Panc1 (cell line): ENCODE data around the gene CKLF. TPM values are rescaled to one million over a fixed set of nuclear protein-coding genes. Genes with fewer than 3 reads are reported as not detected.

Experiments used
- ATAC-seq: fragments of 200-7000 bp; cut with Tn5 transposase; 2 replicates; pipeline ENCODE4 v1.9.1; 2020; ENCODE audit warnings: mild to moderate bottlenecking, moderate library complexity
- BruUV-seq: library from RNA; stranded (reverse); fragments of 400-500 nt; replicated peaks from 2 replicates; lab custom pipeline; 2021; lab: Mats Ljungman, UMichigan
- CTCF ChIA-PET: fragments of 300-600 bp; sonication (Branson Sonifier 250); formaldehyde crosslinking; loops from one replicate; lab custom pipeline; 2022; ENCODE audit warnings: antibody characterized with exemption; lab: Charles Lee
- POLR2A ChIA-PET: fragments of 300-600 bp; sonication (Branson Sonifier 250); formaldehyde crosslinking; loops from one replicate; lab custom pipeline; 2022; ENCODE audit warnings: antibody characterized with exemption; lab: Charles Lee
- DNase-seq: peaks from one replicate; pipeline ENCODE4 v3.0.0-alpha.2; 2010; ENCODE audit warnings: low read depth, low spot score
- H3K27ac ChIP-seq: 2 replicates; pipeline ENCODE4 v1.5.1; 2011; ENCODE audit warnings: mild to moderate bottlenecking, low read length, inconsistent platforms
- H3K27me3 ChIP-seq: fragments of 200-500 bp; sonication (Bioruptor generic); 2 replicates; pipeline ENCODE4 v1.6.0; 2014; ENCODE audit warnings: low read length, inconsistent platforms; ENCODE audit not compliant: control insufficient read depth, insufficient read depth
- H3K36me3 ChIP-seq: fragments of 200-500 bp; sonication (Bioruptor generic); 2 replicates; pipeline ENCODE4 v1.5.1; 2014; ENCODE audit warnings: inconsistent platforms, mild to moderate bottlenecking, low read length, moderate library complexity; ENCODE audit not compliant: control insufficient read depth, insufficient read depth
- H3K4me1 ChIP-seq: 2 replicates; pipeline ENCODE4 v1.5.1; 2011; ENCODE audit warnings: inconsistent platforms, mild to moderate bottlenecking, low read length, moderate library complexity; ENCODE audit not compliant: control insufficient read depth, insufficient read depth
- H3K4me3 ChIP-seq, 2 experiments: 2 replicates each; pipeline ENCODE4 v1.5.1; 2011 to 2012; ENCODE audit warnings: low read depth in 2 of 2, low read length in 2 of 2, mild to moderate bottlenecking in 2 of 2, inconsistent platforms in 1 of 2, moderate library complexity in 1 of 2
- H3K9me3 ChIP-seq: fragments of 200-500 bp; sonication (Bioruptor generic); 2 replicates; pipeline ENCODE4 v1.5.1; 2014; ENCODE audit warnings: low read depth, mild to moderate bottlenecking, inconsistent platforms, low read length, moderate library complexity; ENCODE audit not compliant: control insufficient read depth, insufficient read depth
- POLR2AphosphoS5 ChIP-seq: IDR thresholded peaks from 2 replicates; pipeline ENCODE4 v1.6.1; 2012; ENCODE audit warnings: mild to moderate bottlenecking, low read depth, low read length, moderate library complexity
- SIN3A ChIP-seq: IDR thresholded peaks from 2 replicates; pipeline ENCODE4 v1.6.1; 2012; ENCODE audit warnings: low read depth, mild to moderate bottlenecking, low read length, moderate library complexity, borderline replicate concordance; ENCODE audit not compliant: insufficient read depth
- TCF7L2 ChIP-seq: IDR thresholded peaks from 2 replicates; pipeline ENCODE4 v1.6.1; 2011; ENCODE audit warnings: mild to moderate bottlenecking, low read depth, low read length, inconsistent platforms
- in situ Hi-C: cut with HindIII; loops from 2 replicates; pipeline ENCODE4 v1.10.0; 2016; ENCODE audit warnings: low sequenced_read_pairs, low pct_unique_long_range_greater_than_20kb
- intact Hi-C: fragments of 100-400 bp; cut with micrococcal nuclease; formaldehyde crosslinking; loops from one replicate; pipeline ENCODE4 v1.10.0; 2022; ENCODE audit not compliant: unreplicated experiment
- total RNA-seq: library from RNA; stranded (reverse); gene quantifications from one replicate; pipeline ENCODE4 v1.2.1, GENCODE V29; 2021; ENCODE audit not compliant: unreplicated experiment
- TF ChIP-seq, protein P1 (sequence below), 2 experiments: IDR thresholded peaks; 2 replicates each; pipeline ENCODE4 v1.6.1; 2011 to 2012; ENCODE audit warnings: low read depth in 2 of 2, control low read depth in 1 of 2, low read length in 1 of 2, mild to moderate bottlenecking in 1 of 2, moderate library complexity in 1 of 2; ENCODE audit not compliant: insufficient read depth in 1 of 2
- TF ChIP-seq, protein P2 (sequence below): fragments of 450-650 bp; IDR thresholded peaks from 2 replicates; pipeline ENCODE4 v1.5.1; 2017; ENCODE audit warnings: mild to moderate bottlenecking

Gene CKLF
- total RNA-seq, 1 experiment from 2014 or later, result 88.1 TPM

DNA sequence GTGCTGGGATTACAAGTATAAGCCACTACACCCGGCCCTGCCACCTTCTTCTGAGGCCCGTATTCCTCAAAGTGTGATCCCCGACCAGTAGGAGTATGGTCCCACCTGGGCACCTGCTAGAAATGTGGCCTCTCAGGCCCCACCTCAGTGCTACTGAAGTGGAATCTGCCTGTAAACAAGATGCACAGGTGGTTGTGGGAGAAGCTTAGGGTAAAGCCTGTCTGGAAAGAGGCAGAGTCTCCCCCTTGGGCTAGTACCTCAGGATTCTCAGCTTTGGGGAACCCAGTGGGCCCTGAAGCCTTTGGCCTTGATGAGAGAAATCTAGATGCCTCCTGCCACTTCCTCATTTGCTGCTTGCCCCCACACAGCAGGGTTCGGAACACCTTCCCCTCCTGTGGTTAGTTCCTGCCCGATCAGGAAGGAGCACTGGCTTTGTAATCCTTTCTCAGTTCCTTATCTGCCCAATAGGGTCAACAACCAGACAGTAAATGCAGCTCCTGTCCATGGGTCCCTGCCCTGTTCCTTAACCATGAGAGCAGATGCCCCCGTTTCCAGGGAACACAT lies 27.7 kb upstream of the CKLF start:
- ChIA-PET CTCF (no interaction called here), POLR2A (no interaction called here)
- ATAC-seq, result no peak
- H3K36me3 ChIP-seq, result no peaks in the 10 kb centered on the region
- no peak for DNase-seq
- no peaks in the 10 kb centered on the region for H3K27me3 ChIP-seq
- H3K4me1 ChIP-seq, result peaks cover 9% of the 10 kb centered on the region
- no TSS peak for BruUV-seq
- H3K4me3 ChIP-seq, result no peak overlapping the region
- no peak for TF ChIP-seq POLR2AphosphoS5
- no peak for TF ChIP-seq TCF7L2
- H3K27ac ChIP-seq, result no peak overlapping the region
- in situ Hi-C loops, result no loop called here
- intact Hi-C loops, result no loop called here
- no peaks in the 10 kb centered on the region for H3K9me3 ChIP-seq

DNA sequence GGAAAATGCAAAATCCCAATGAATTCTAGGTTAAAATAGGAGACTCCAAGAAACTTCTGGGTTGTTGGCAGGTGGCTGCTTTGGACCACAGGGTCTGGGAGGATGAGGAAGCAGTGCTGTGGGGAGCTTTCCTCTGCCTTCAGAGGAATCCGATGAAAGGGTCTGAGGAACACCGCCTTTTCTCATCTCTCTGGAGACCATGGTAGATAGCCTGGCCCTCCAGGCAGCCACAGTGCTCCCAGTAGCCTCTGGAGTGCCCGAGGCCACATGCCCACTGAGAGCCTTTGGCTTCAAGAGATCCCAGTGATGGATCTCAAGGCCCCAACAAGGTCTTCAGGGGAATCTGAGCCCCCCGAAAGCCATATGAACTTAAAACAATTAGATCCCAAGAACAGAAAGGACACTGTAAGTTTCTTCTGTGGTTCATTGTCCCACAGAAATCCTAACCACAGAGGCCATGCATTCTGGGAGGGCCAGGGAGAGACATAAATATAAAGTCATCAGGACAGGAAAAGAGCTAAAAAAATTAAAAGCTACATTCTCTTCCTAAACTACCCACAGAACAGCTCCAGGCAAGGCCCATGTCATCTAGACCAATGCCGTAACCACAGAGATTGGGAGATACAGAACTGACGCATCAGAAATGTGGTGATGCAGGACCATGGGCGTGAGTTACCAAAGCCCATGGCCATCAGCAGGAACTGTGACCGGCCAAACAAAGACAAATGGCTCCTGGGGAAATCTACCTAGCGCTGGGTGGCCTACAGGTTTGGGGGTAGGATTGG lies 26.8 kb upstream of the CKLF start:
- H3K4me1 ChIP-seq, result peaks cover 9% of the 10 kb centered on the region
- H3K4me3 ChIP-seq, result no peak overlapping the region
- no TSS peak for BruUV-seq
- H3K27me3 ChIP-seq, result no peaks in the 10 kb centered on the region
- no peaks in the 10 kb centered on the region for H3K36me3 ChIP-seq
- H3K27ac ChIP-seq, result no peak overlapping the region
- no peak for TF ChIP-seq TCF7L2
- TF ChIP-seq, protein P1, sequence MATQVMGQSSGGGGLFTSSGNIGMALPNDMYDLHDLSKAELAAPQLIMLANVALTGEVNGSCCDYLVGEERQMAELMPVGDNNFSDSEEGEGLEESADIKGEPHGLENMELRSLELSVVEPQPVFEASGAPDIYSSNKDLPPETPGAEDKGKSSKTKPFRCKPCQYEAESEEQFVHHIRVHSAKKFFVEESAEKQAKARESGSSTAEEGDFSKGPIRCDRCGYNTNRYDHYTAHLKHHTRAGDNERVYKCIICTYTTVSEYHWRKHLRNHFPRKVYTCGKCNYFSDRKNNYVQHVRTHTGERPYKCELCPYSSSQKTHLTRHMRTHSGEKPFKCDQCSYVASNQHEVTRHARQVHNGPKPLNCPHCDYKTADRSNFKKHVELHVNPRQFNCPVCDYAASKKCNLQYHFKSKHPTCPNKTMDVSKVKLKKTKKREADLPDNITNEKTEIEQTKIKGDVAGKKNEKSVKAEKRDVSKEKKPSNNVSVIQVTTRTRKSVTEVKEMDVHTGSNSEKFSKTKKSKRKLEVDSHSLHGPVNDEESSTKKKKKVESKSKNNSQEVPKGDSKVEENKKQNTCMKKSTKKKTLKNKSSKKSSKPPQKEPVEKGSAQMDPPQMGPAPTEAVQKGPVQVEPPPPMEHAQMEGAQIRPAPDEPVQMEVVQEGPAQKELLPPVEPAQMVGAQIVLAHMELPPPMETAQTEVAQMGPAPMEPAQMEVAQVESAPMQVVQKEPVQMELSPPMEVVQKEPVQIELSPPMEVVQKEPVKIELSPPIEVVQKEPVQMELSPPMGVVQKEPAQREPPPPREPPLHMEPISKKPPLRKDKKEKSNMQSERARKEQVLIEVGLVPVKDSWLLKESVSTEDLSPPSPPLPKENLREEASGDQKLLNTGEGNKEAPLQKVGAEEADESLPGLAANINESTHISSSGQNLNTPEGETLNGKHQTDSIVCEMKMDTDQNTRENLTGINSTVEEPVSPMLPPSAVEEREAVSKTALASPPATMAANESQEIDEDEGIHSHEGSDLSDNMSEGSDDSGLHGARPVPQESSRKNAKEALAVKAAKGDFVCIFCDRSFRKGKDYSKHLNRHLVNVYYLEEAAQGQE (IDR thresholded peaks at IDR 0.05; ENCODE audit: insufficient read depth in 1 of 2, low read depth in 2 of 2, low read length in 1 of 2), result no peak
- TF ChIP-seq POLR2AphosphoS5, result no peak
- ATAC-seq (no peak), DNase-seq (no peak)
- intact Hi-C loops, result no loop called here
- POLR2A ChIA-PET, result no interaction called here
- no peaks in the 10 kb centered on the region for H3K9me3 ChIP-seq
- in situ Hi-C loops, result no loop called here
- CTCF ChIA-PET, result no interaction called here

DNA sequence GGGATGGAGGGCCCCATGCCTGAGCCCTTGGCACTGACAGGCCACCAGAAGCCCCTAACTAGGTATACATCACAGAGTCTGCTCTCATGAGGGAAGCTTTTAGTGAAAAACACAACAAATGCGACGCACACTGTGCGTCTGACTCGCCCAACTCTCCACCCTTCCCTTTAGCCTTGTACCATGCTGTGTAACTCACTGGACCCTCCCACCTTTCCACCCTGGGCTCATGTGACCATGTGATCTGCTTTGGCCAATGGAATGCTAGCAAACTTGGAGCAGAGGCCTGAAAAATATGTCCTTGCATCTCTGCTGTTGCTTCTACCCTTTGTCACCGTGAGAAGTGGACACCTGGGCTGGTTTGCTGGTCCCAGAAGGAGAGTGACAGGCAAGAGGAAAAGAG lies 24.1 kb upstream of the CKLF start:
- intact Hi-C loops, result no loop called here
- Histone ChIP-seq H3K27me3 (no peaks in the 10 kb centered on the region), H3K27ac (no peak overlapping the region), H3K36me3 (no peaks in the 10 kb centered on the region), H3K4me1 (no peaks in the 10 kb centered on the region), H3K9me3 (no peaks in the 10 kb centered on the region), H3K4me3 (no peak overlapping the region)
- CTCF ChIA-PET, result no interaction called here
- POLR2A ChIA-PET, result interaction anchor here (0.7 kb wide), 1 partner anchor 706 kb away, joined by 3 read pairs; no protein-coding TSS in a partner anchor
- no peak for TF ChIP-seq SIN3A
- TF ChIP-seq, protein P1 (IDR thresholded peaks at IDR 0.05; ENCODE audit: insufficient read depth in 1 of 2, low read depth in 2 of 2, low read length in 1 of 2), result no peak
- no peak for TF ChIP-seq TCF7L2
- no peak for TF ChIP-seq POLR2AphosphoS5
- TF ChIP-seq, protein P2, sequence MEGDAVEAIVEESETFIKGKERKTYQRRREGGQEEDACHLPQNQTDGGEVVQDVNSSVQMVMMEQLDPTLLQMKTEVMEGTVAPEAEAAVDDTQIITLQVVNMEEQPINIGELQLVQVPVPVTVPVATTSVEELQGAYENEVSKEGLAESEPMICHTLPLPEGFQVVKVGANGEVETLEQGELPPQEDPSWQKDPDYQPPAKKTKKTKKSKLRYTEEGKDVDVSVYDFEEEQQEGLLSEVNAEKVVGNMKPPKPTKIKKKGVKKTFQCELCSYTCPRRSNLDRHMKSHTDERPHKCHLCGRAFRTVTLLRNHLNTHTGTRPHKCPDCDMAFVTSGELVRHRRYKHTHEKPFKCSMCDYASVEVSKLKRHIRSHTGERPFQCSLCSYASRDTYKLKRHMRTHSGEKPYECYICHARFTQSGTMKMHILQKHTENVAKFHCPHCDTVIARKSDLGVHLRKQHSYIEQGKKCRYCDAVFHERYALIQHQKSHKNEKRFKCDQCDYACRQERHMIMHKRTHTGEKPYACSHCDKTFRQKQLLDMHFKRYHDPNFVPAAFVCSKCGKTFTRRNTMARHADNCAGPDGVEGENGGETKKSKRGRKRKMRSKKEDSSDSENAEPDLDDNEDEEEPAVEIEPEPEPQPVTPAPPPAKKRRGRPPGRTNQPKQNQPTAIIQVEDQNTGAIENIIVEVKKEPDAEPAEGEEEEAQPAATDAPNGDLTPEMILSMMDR, result no peak
- no TSS peak for BruUV-seq
- in situ Hi-C loops, result no loop called here
- DNase-seq (no peak), ATAC-seq (no peak)
